HepG2 (cell line): ENCODE data around the gene UNC13D. TPM values are rescaled to one million over a fixed set of nuclear protein-coding genes. Genes with fewer than 3 reads are reported as not detected.

Source experiments
- ADNP ChIP-seq: sonication (generic); formaldehyde crosslinking; IDR thresholded peaks from 2 replicates; pipeline ENCODE4 v1.4.0; 2020; ENCODE audit warnings: missing genetic modification reagents
- ATM ChIP-seq: fragments of 450-650 bp; IDR thresholded peaks from 2 replicates; pipeline ENCODE4 v1.7.1; 2017; ENCODE audit warnings: mild to moderate bottlenecking, borderline replicate concordance
- CENPX ChIP-seq: sonication (generic); formaldehyde crosslinking; IDR thresholded peaks from 2 replicates; pipeline ENCODE4 v1.9.0; 2021; ENCODE audit warnings: mild to moderate bottlenecking, missing genetic modification reagents, moderate library complexity
- ISX ChIP-seq: sonication (generic); formaldehyde crosslinking; conservative IDR thresholded peaks from 2 replicates; pipeline ENCODE4 v1.5.0; 2020; ENCODE audit warnings: missing genetic modification reagents
- JUN ChIP-seq: sonication (generic); formaldehyde crosslinking; IDR thresholded peaks from 2 replicates; pipeline ENCODE4 v1.4.0; 2020; ENCODE audit warnings: mild to moderate bottlenecking, missing genetic modification reagents
- JUNB ChIP-seq: sonication (generic); formaldehyde crosslinking; IDR thresholded peaks from 2 replicates; pipeline ENCODE4 v1.8.0; 2022; ENCODE audit warnings: missing genetic modification reagents, mild to moderate bottlenecking, borderline replicate concordance
- NCOA2 ChIP-seq: sonication (generic); formaldehyde crosslinking; IDR thresholded peaks from 2 replicates; pipeline ENCODE4 v1.8.0; 2022; ENCODE audit warnings: inconsistent platforms
- NFKBIZ ChIP-seq: IDR thresholded peaks from 2 replicates; pipeline ENCODE4 v1.6.1; 2018; ENCODE audit warnings: missing genetic modification reagents, missing compliant biosample characterization
- RERE ChIP-seq: IDR thresholded peaks from 2 replicates; pipeline ENCODE4 v1.6.1; 2016; ENCODE audit warnings: low read depth, missing genetic modification reagents, missing compliant biosample characterization
- SIX4 ChIP-seq: sonication (generic); formaldehyde crosslinking; IDR thresholded peaks from 2 replicates; pipeline ENCODE4 v1.4.0; 2020; ENCODE audit warnings: missing genetic modification reagents
- TSC22D2 ChIP-seq: sonication (generic); formaldehyde crosslinking; IDR thresholded peaks from 2 replicates; pipeline ENCODE4 v1.5.1; 2020; ENCODE audit warnings: missing genetic modification reagents, mild to moderate bottlenecking, borderline replicate concordance
- ZKSCAN5 ChIP-seq: sonication (generic); formaldehyde crosslinking; IDR thresholded peaks from 2 replicates; pipeline ENCODE4 v1.5.1; 2020; ENCODE audit warnings: mild to moderate bottlenecking, missing genetic modification reagents
- ZNF260 ChIP-seq: sonication (generic); formaldehyde crosslinking; IDR thresholded peaks from 2 replicates; pipeline ENCODE4 v1.4.0; 2020; ENCODE audit warnings: missing genetic modification reagents, low read depth, mild to moderate bottlenecking, borderline replicate concordance
- ZNF329 ChIP-seq: sonication (generic); formaldehyde crosslinking; IDR thresholded peaks from 2 replicates; pipeline ENCODE4 v1.9.0; 2021; ENCODE audit warnings: low read depth, mild to moderate bottlenecking, missing genetic modification reagents
- ZNF484 ChIP-seq: sonication (generic); formaldehyde crosslinking; IDR thresholded peaks from 2 replicates; pipeline ENCODE4 v1.5.1; 2020; ENCODE audit warnings: mild to moderate bottlenecking, low read depth, missing genetic modification reagents, borderline replicate concordance
- ZNF761 ChIP-seq: sonication (generic); formaldehyde crosslinking; conservative IDR thresholded peaks from 2 replicates; pipeline ENCODE4 v1.4.0; 2020; ENCODE audit warnings: mild to moderate bottlenecking, missing genetic modification reagents
- ZNF792 ChIP-seq: IDR thresholded peaks from 2 replicates; pipeline ENCODE4 v1.6.1; 2016
- polyA plus RNA-seq, 8 experiments: library from polyadenylated mRNA; depleted of rRNA in 3 of 8; stranded (reverse) in 7 of 8; unstranded in 1 of 8; fragments of >200 nt; fragmentation: Illumina TruSeq in 4 of 8; extraction: Trizol in 4 of 8; gene quantifications; 2 replicates each; pipeline versions ENCODE4 v1.2.1 to v1.2.3, GENCODE V29; 2011 to 2016; ENCODE audit warnings: low read depth in 4 of 8, missing spikeins in 1 of 8, mixed read lengths in 1 of 8; ENCODE audit not compliant: insufficient read depth in 1 of 8
- total RNA-seq, 5 experiments: library from RNA; depleted of rRNA; stranded (reverse); fragments of >200 nt; fragmentation: Illumina TruSeq; extraction: Trizol; gene quantifications; 2 replicates each; pipeline ENCODE4 v1.2.3, GENCODE V29; 2016; ENCODE audit warnings: low read depth in 1 of 5
- TF ChIP-seq, protein P1 (sequence below): sonication (generic); formaldehyde crosslinking; IDR thresholded peaks from 2 replicates; pipeline ENCODE4 v1.5.0; 2020; ENCODE audit warnings: missing genetic modification reagents
- TF ChIP-seq, protein P2 (sequence below): sonication (generic); formaldehyde crosslinking; IDR thresholded peaks from 2 replicates; pipeline ENCODE4 v1.4.0; 2020; ENCODE audit warnings: mild to moderate bottlenecking, missing genetic modification reagents

Gene UNC13D
- total and polyA plus RNA-seq, 2 of the 13 experiments (the other 11 are each of a cell fraction or from before 2014, with no cell fraction given): 29.7 to 42.7 TPM

DNA sequence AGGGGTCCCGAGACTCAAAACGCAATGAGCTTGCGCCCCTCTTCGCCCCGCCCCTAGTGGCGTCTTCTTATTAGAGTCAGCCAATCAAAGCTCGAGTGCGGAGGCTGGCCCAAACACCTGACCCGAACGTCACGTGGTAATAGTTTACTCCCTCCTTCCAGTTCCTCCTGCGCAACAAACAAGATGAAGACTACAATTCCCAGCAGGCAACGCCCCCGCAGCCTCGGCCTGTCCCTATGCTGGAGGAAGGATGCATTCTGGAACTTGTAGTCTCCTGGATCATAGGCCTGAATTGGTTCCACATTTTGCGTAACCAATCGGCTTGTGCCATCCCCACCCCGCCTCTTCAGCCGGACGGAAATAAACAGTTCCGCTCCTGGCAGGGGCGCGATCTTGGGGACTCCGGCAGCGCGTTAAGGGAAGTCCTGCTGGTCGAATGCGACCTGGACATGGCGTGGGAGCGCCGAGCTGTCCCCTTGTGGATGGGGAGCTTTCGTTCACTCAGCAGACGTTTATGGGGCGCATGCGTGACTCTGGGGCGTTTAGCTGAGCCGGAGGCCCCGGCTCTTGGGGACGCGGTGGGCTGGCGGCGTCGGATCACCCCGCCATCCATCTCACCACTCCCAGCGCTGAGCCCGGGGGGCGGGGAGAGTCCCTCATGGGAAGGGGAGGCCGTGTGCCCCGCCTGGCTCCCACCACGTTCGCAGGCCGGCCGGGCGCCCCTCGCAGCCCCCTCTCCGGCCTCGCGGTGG lies 11.3 kb upstream of the UNC13D start, which contains the start of gene WBP2 (continued):
- no peak for TF ChIP-seq RERE (CRISPR knock-in tag)
- TF ChIP-seq ZNF329 (CRISPR knock-in tag): no peak; the same call in 1 of the 2 replicates
- peak; percentile 92 for TF ChIP-seq NFKBIZ (CRISPR knock-in tag)
- no peak; the same call in 1 of the 2 replicates for TF ChIP-seq TSC22D2 (CRISPR knock-in tag)
- no peak; the same call in 1 of the 2 replicates for TF ChIP-seq ZNF792 (CRISPR knock-in tag)
- no peak for TF ChIP-seq ATM
- TF ChIP-seq ISX (CRISPR knock-in tag): no peak; the same call in 1 of the 2 replicates
- peak; percentile 92; the same call in 1 of the 2 replicates for TF ChIP-seq ZNF484
- TF ChIP-seq CENPX: no peak
- TF ChIP-seq, protein P1, sequence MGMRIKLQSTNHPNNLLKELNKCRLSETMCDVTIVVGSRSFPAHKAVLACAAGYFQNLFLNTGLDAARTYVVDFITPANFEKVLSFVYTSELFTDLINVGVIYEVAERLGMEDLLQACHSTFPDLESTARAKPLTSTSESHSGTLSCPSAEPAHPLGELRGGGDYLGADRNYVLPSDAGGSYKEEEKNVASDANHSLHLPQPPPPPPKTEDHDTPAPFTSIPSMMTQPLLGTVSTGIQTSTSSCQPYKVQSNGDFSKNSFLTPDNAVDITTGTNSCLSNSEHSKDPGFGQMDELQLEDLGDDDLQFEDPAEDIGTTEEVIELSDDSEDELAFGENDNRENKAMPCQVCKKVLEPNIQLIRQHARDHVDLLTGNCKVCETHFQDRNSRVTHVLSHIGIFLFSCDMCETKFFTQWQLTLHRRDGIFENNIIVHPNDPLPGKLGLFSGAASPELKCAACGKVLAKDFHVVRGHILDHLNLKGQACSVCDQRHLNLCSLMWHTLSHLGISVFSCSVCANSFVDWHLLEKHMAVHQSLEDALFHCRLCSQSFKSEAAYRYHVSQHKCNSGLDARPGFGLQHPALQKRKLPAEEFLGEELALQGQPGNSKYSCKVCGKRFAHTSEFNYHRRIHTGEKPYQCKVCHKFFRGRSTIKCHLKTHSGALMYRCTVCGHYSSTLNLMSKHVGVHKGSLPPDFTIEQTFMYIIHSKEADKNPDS: no peak
- TF ChIP-seq ZNF260: no peak
- TF ChIP-seq ADNP: no peak
- TF ChIP-seq JUN (CRISPR knock-in tag): peak; percentile 38; the same call in 1 of the 2 replicates
- peak; percentile 60; the same call in 1 of the 2 replicates for TF ChIP-seq SIX4 (CRISPR knock-in tag)
- TF ChIP-seq NCOA2: peak; percentile 47
- TF ChIP-seq ZNF761 (CRISPR knock-in tag): peak; percentile 80; the same call in 1 of the 2 replicates
- no peak for TF ChIP-seq JUNB
- TF ChIP-seq, protein P2, sequence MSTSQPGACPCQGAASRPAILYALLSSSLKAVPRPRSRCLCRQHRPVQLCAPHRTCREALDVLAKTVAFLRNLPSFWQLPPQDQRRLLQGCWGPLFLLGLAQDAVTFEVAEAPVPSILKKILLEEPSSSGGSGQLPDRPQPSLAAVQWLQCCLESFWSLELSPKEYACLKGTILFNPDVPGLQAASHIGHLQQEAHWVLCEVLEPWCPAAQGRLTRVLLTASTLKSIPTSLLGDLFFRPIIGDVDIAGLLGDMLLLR: peak; percentile 83
- no peak for TF ChIP-seq ZKSCAN5
